HG02885 (cell line): Measurements from ENCODE around the gene PHF8.

Experiments used
- ATAC-seq: cut with Tn5 transposase; IDR thresholded peaks from one replicate; pipeline ENCODE4 v1.9.1; 2021; ENCODE audit warnings: mild to moderate bottlenecking; ENCODE audit not compliant: unreplicated experiment, poor library complexity

The PHF8 gene

GRCh38 chrX:54044126-54044876 is at the start of gene PHF8:
Gene PHF8 (minus strand): TSS chrX:54044473. CDS start chrX:54042728, 1,745 bp downstream.
- peak; percentile 83 for ATAC-seq

DNA sequence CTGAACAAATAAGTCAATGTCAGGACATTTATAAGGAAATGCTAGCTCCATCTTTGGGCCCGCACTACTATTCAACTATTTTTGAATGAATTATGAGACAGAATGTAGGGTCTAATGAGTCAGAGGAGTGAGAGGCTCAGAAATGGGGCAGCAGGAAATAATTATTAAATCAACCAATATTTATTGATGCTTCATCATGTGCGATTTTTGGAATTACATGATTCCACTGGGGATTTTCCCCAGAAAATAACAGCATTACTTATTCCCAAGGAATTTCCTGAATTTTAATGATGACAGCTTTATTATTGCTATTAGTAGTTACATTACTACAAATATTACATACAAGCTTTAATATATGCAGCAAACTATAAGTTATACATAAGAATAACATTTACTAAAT is 49.3 kb upstream of the PHF8 start:
- ATAC-seq, result no peak

- ATAC-seq, result no peak
Measured at GRCh38 chrX:54093159-54093558, 48.9 kb upstream of the PHF8 start.

GRCh38 chrX:54090880-54091279 is 46.6 kb upstream of the PHF8 start:
- ATAC-seq, result no peak

GRCh38 chrX:54089191-54089590 is 44.9 kb upstream of the PHF8 start:
- no peak for ATAC-seq

DNA sequence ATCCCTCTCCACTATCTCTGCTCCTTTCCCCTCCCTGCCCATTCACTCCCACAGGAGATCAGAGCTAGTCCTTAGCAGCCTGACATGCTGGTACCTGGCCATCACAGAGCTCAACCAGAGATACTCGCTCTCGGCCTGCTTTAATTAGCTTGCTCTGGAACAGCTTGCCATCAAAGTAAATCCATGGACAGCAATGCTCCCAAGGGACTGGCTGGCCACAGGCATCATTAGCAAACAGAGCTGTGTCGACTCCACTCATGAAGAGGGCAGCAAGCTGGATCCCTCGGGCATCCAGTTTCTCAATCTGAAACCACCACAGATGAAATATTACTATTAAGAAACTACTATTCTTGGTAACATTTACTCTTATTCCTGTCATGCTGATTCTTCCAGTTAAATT is 43.4 kb upstream of the PHF8 start:
- no peak for ATAC-seq

GRCh38 chrX:54085666-54086065 is 41.4 kb upstream of the PHF8 start:
- ATAC-seq, result no peak

- no peak for ATAC-seq
Measured at GRCh38 chrX:54076903-54077302, 32.6 kb upstream of the PHF8 start.

GRCh38 chrX:54074826-54075225 is 30.6 kb upstream of the PHF8 start:
- no peak for ATAC-seq

GRCh38 chrX:54067766-54068165 is 23.5 kb upstream of the PHF8 start:
- no peak for ATAC-seq

DNA sequence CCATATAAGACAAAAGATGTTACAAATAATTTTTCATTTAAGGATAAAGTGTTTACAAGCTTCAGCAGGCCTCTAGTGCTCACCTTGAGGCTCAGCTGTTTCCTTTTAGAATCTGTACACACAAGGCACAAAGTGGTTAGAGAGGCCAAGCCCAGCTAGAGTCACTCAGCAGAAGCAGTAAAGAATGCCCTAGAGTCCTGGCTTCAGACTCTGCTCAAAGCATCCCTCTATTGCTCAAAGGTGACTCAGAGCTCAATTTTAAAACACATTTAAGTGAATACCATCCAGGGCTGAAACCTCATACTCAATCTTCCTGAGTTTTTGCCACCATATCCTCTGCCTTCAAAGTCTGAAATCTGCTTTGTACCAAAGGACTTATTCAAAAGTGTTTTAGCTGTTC is 22.6 kb upstream of the PHF8 start:
- ATAC-seq, result no peak

- ATAC-seq, result no peak
Measured at GRCh38 chrX:54064564-54064963, 20.3 kb upstream of the PHF8 start.

GRCh38 chrX:54063361-54063760 is 19.1 kb upstream of the PHF8 start:
- no peak for ATAC-seq

GRCh38 chrX:54049801-54050200 is 5.5 kb upstream of the PHF8 start:
- no peak for ATAC-seq

DNA sequence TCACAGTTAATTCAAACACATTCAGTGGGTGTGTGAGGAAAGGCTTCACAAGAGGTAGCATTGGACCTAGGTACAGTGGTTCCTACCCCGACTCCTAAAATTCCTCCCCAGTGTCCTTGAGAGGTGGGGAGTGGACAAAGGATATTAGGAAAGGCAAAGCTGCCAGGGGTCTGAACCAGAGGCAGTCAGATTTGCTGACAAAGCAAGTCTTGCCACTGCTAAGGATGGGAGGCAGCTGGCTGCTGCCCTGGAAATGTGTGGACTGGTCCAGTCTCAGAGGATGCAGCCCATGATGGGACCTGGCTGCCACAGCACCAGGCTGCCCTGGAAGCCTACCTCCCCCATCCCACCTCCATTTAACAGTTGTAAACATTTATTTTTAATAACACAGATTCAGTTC is 4.1 kb upstream of the PHF8 start:
- ATAC-seq, result no peak

GRCh38 chrX:54045563-54046228 is 1.4 kb upstream of the PHF8 start:
- no peak for ATAC-seq

DNA sequence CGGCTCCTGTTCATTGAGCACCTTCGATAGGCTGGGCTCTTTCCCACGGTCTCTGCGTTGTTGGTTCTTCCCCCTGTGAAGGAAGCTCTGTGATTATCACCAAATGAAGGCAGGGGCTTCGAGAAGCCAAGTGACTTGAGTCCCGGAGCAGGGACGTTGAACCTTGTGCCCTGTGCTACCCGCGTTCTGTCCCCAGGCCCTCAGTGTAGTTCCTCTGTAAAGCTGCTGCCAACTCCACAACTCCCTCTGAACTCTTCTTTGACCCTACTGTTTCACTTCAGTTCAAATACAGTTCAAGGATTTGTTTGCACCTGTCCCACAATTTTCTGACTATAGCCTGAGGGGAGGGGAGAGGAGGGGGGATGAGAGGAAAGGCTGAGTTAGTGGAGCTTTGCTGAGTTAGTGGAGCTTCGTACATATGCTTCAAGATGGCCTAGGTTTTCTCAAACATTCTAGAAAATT is 635 bp upstream of the PHF8 start:
- ATAC-seq, result no peak

DNA sequence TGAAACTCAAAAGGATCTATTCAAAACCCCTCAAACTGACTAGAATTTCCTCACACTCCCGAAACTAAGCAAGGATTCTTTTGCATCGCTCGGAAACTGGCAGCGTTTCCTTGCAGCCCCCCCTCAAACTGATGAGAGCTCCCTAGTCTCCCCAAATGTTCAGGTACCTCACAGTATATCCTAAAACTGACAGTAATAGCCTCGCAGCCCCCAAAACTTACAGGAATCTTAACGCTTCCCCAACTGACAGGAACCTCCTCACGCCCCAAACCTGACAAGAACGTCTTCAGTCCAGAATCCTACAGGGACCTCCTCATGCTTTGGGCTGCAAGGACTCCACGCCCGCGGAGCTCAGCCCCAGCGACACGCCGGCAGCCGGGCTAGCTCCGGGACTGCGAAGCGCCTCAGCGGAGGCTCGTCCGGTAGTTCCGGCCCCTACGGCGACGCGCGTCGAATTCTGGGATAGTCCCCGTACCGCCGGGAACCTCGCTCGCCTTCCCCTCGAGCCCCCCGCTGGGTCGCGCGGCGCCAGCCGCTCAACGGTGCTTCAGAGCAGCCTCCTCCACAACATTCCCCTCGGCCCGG is 640 bp downstream of the PHF8 start:
- ATAC-seq, result peak; percentile 16

DNA sequence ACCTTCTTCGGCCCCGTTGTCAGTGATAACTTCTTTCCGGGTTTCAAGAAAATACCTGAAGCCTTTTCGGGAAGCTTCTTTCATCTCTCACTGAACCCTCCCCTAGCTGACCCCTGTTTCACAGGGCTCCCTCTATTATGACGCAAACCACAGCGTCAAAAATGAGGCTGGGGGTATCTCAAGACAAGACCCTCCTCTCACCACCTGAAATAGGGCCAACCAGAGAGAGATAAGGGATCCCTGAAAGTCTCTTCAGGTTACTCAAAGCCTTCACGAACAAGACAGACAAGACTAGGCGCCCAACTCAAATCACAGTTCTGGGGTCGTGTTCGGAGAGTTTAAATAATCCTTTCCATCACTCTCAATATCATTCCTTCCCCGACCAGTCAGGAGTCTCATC is 1.2 kb downstream of the PHF8 start:
- ATAC-seq, result no peak

- no peak for ATAC-seq
Measured at GRCh38 chrX:54042609-54043021, 1.7 kb downstream of the PHF8 start.

- ATAC-seq, result no peak
Measured at GRCh38 chrX:54030329-54030728, 13.9 kb downstream of the PHF8 start.
